ENCODE data around the gene ASPHD2.

ASPHD2 gene

DNA sequence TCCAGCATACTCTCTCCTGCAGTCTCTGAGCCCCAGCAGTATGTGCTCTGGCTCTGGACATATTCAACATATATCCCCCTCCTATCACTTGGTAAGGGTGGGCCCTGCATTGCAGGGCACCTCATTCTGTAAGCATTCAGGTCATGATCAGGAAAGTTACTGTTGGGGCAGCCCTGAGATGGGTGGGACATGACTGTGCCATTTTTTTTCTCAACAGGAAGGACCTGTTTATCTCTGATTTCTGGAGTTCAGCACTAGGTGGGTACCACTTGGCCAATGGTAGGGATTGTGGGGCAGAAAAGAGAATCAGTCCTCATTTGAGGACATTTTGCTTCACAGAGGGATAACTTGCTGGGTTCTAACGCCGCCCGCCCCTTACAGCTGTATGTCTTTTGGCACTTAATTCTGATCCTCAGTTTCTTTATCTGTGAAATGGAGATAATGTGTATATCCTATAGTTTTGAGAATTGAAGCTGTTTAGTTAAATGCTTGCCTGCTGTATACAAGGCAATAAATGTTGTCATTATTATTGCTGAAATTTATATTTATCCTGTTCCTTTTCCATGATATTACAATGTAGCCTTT, 56.8 kb downstream of the ASPHD2 start:
- TF ChIP-seq, protein P1, sequence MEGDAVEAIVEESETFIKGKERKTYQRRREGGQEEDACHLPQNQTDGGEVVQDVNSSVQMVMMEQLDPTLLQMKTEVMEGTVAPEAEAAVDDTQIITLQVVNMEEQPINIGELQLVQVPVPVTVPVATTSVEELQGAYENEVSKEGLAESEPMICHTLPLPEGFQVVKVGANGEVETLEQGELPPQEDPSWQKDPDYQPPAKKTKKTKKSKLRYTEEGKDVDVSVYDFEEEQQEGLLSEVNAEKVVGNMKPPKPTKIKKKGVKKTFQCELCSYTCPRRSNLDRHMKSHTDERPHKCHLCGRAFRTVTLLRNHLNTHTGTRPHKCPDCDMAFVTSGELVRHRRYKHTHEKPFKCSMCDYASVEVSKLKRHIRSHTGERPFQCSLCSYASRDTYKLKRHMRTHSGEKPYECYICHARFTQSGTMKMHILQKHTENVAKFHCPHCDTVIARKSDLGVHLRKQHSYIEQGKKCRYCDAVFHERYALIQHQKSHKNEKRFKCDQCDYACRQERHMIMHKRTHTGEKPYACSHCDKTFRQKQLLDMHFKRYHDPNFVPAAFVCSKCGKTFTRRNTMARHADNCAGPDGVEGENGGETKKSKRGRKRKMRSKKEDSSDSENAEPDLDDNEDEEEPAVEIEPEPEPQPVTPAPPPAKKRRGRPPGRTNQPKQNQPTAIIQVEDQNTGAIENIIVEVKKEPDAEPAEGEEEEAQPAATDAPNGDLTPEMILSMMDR (IDR thresholded peaks at IDR 0.05; ENCODE audit: borderline replicate concordance, insufficient read depth, low read depth, low read length), result no peak
- H3K4me3 ChIP-seq (ENCODE audit: low read depth, low read length), result no peak overlapping the region

DNA sequence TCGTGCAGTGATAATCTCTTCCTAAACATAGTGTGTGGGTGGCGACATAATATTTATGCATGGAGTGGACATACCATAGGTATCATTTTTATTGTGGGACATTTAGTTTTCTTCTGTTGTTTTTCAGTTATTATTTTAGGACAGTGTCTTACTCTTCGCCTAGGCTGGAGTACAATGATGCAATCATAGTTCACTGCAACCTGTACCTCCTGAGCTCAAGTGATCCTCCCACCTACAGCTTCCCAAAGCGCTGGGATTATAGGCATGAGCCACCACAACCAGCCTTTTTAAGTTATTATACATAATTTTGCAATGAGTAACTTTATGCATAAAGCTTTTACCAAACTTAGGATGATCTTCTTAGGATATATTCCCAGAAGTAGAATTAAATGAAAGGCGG, 57.3 kb downstream of the ASPHD2 start:
- TF ChIP-seq, protein P1 (IDR thresholded peaks at IDR 0.05; ENCODE audit: borderline replicate concordance, insufficient read depth, low read depth, low read length), result no peak
- H3K4me3 ChIP-seq (ENCODE audit: low read depth, low read length), result no peak overlapping the region

DNA sequence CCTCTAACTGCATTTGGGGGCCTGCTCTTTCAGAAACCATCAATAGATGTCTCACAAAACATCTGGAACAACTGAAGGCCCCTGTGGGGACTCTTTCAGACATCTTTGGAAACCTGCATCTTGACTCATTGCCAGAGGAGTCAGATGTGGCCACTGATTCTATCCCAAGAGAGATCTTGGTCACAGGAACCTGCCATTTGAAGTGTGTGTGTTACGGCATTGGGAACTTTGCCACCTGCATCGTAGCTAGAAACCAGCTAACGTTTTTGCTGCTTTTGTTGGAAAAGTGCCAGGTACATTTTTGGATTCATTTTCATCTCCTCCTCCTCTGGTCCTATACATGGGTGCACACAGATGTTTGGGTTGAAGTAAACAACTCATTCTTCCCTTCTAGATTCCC, 58.9 kb downstream of the ASPHD2 start:
- TF ChIP-seq, protein P1 (IDR thresholded peaks at IDR 0.05; ENCODE audit: borderline replicate concordance, insufficient read depth, low read depth, low read length), result no peak
- H3K4me3 ChIP-seq (ENCODE audit: low read depth, low read length), result no peak overlapping the region

DNA sequence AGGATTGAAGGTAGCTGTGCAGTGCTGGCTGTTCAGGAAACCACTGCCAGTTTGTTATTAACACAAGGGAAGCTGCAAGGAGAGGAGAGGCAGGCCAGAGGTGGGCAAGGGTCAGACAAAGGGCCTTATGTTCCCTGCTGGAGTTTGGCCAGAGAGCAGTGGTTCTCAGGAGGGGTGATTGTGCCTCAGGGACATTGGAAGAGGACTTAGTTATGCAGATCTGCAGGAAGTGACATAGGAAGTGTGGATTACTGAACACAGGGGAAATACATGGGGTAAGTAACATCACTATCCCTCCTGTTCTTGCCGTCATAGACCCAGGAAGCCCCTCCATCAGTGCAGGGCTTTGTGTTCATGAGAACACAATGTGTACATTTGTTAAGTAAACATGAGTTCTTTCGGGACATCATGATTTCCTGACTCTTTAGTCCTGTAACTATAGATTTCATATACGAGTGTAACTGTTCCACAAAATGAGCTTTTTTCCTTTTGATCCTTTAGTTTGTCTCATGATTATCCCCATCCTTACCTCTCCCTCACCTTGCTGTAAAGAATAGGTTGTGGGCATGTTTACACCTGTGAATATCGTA, 60.5 kb downstream of the ASPHD2 start:
- H3K4me3 ChIP-seq (ENCODE audit: low read depth, low read length), result no peak overlapping the region
- TF ChIP-seq, protein P1 (IDR thresholded peaks at IDR 0.05; ENCODE audit: borderline replicate concordance, insufficient read depth, low read depth, low read length), result no peak

DNA sequence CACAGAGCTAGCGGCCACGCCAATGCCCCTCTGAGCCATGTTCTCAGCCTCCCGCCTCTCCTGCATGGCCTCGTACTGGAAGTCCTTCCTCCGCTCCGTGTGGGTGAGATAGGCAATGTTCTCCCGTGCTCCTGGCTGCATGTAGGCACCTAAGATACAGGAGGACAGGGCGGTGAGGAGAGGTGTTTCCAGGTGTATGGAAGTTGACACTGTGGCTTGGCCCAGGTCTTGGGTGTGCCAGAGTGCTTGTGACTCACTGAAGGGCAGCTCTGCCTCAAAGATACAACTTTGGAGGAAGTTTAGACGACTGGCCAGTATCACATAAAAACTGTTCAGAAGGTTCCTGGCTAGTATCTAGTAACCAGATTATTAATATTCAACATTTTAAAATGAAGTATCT, 63.2 kb downstream of the ASPHD2 start:
- no peak overlapping the region for H3K4me3 ChIP-seq (ENCODE audit: low read depth, low read length)
- TF ChIP-seq, protein P1 (IDR thresholded peaks at IDR 0.05; ENCODE audit: borderline replicate concordance, insufficient read depth, low read depth, low read length), result no peak

DNA sequence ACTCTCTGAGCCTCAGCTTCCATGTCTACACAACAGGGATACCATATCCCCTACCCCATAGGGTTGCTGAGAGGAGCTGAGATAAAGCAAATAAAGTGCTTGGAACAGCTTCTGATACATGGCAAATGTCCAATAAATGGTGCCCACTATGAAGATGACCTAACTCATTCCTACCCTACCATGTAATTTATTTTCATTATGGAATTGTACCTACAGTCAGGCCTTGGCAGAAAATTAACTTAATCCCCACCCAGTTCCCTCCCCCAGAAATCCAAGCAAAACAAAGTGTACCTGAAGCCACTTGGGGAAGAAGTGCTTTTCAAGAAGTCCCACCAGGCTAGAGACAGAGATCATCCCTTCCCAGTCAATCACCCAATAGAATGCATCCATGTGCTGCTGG, 65.4 kb downstream of the ASPHD2 start:
- no peak overlapping the region for H3K4me3 ChIP-seq (ENCODE audit: low read depth, low read length)
- TF ChIP-seq, protein P1 (IDR thresholded peaks at IDR 0.05; ENCODE audit: borderline replicate concordance, insufficient read depth, low read depth, low read length), result no peak
